ENCODE results near the gene SMIM35. TPM values are rescaled to one million over a fixed set of nuclear protein-coding genes. Genes with fewer than 3 reads are reported as not detected.

Gene SMIM35
- total RNA-seq: 1 to 10 TPM; 2.2 to 2.4 TPM

DNA sequence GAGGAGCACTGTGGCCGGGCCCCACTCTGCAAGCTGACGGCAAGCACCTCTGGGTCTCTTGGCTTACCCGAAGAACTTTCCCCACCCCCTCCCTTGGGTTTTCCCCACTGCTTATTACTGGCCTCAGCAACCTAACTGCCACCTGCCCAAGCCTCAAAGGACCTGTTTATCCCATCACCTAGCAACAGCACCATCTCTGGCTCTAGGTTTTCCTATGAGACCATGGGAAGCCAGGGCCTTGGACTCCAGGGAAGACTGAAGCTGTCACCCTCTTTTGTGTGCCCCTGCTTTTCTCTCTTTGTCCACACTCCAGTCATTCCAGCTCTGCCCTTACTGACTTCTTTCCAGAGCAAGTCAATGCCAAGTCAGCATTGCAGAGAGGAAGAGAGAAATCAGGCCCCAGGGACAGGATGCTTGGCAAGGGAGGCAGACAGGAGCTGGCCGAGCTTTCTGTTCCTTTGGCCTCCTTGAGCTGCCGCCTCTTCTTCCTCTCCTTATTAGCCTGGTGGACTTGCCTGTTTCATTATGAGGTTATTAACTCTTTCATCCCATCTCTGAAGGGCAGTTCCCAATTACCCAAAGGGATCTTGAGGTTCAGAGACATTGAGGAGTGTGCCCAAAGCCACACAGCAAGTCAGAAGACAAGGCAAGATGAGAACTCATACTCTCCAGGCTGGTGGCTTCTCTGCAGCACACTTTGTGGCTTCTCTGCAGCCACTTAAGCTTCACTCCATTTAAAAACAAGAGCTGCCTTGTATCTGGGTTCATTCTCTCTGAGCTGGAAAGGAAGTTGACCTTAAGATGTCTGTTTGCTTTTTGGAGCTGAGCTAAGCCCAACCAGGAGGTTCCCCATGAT is at the start of gene SMIM35:
Gene SMIM35, minus strand, starts transcription at position 51 of the 856 bp plus-strand sequence. CDS start 206 bp downstream, outside the sequence.
- H3K4me1 Mint-ChIP-seq (ENCODE audit: low read depth): no peaks in the 10 kb centered on the region
- peaks cover 23% of the 10 kb centered on the region for H3K9me3 Mint-ChIP-seq (ENCODE audit: insufficient read depth)
- peaks cover 7% of the 10 kb centered on the region for H3K36me3 Mint-ChIP-seq (ENCODE audit: low read depth)
- H3K4me3 Mint-ChIP-seq: no peak within 1 kb of the TSS
- no peak for DNase-seq
- peaks cover 5% of the 10 kb centered on the region for H3K27me3 Mint-ChIP-seq (ENCODE audit: low read depth)
- no peak for ATAC-seq
- no peak within 1 kb of the TSS for H3K27ac Mint-ChIP-seq
- ChIA-PET CTCF (interaction anchor here (0.6 to 0.8 kb wide), 2 partner anchors 140 to 731 kb away, joined by 3 read pairs; no protein-coding TSS in a partner anchor), POLR2A (no interaction called here)

DNA sequence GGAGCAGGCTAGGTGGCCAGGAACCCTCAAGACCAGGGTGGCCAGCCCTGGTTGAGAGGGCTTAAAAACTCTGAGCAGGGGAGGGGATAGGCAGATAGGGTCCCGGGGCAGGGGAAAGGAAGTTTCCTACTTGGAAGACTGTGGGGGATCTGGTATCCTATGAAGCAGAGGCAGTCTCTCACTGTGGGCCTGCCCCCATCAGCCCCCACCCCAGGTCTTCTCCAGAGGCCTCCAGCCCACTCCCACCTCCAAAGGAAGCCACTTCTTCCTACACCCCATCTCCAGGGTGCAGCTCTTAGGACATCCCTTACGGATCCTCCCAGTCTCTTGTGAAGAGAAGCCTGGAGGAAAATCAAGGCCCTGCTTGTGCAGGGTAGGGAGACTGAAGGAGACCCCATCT is 49.6 kb upstream of the SMIM35 start:
- H3K27ac Mint-ChIP-seq: no peak overlapping the region
- H3K4me1 Mint-ChIP-seq (ENCODE audit: low read depth): no peaks in the 10 kb centered on the region
- H3K9me3 Mint-ChIP-seq (ENCODE audit: insufficient read depth): no peaks in the 10 kb centered on the region
- POLR2A ChIA-PET: no interaction called here
- no peak for ATAC-seq
- no peak for DNase-seq
- no peak overlapping the region for H3K4me3 Mint-ChIP-seq
- CTCF ChIA-PET: no interaction called here
- no peaks in the 10 kb centered on the region for H3K36me3 Mint-ChIP-seq (ENCODE audit: low read depth)
- peaks cover 34% of the 10 kb centered on the region for H3K27me3 Mint-ChIP-seq (ENCODE audit: low read depth)

DNA sequence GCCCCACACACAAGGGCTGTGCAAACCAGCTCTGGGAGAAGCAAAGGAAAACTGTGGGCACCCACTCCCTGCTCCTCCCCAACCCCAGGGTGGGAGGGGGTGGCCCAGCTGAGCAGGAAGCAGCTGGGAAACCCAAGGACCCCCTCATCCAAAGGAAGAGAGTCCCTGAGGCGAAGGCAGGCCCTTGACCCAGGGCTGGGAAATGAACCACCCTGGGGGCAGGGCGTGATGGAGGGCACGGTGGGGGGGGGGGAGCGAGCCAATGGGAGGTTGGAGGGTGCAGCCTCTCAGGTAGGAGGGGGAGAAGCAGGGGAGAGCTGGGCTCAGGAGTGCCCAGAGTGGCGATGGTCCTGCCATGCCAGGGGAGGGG is 49.0 kb upstream of the SMIM35 start:
- H3K27me3 Mint-ChIP-seq (ENCODE audit: low read depth): peaks cover 33% of the 10 kb centered on the region
- no peak for DNase-seq
- CTCF ChIA-PET: no interaction called here
- no peak for ATAC-seq
- H3K9me3 Mint-ChIP-seq (ENCODE audit: insufficient read depth): no peaks in the 10 kb centered on the region
- POLR2A ChIA-PET: no interaction called here
- no peak overlapping the region for H3K4me3 Mint-ChIP-seq
- no peaks in the 10 kb centered on the region for H3K36me3 Mint-ChIP-seq (ENCODE audit: low read depth)
- no peaks in the 10 kb centered on the region for H3K4me1 Mint-ChIP-seq (ENCODE audit: low read depth)
- H3K27ac Mint-ChIP-seq: no peak overlapping the region

DNA sequence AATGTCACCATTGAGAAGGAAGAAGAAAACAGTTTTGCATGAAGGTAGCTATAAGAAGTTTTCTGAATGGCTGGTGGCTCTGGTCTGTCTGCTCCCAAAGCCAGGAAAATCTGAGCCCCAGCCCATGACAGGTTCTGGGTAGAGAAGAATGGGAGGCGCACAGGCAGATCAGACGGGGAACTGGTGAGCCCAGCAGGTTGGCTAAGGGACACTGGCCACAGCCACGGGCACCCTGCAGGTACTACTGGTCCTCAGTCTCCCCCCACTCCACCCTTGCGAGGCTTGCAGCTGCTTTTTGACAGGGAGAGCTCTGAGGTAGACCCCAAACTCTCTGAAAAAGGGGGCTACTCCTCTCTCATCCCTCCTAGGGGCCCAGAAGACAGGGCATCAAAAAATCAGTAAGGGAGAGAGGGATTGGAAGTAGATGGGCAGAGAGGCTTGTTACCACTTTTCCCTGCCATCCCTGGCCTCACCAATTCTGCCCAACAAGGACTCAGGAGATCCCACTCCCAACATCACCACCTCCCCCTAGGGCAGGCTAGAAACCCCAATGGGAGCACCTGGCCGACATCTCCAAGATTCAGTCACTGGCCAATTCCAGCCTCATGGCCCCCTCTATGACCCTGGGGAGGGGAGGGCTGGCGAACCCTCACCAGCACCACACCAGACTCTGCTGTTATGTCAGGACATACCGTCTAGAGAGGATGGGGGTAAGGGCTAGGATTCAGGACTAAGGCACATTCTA is 48.5 kb upstream of the SMIM35 start:
- Mint-ChIP-seq H3K36me3 (ENCODE audit: low read depth) (no peaks in the 10 kb centered on the region), H3K27me3 (ENCODE audit: low read depth) (peaks cover 32% of the 10 kb centered on the region)
- CTCF ChIA-PET: interaction anchor here (0.9 to 1.8 kb wide), 3 partner anchors 10 to 160 kb away, joined by 3 to 4 read pairs (median 4); no protein-coding TSS in a partner anchor

DNA sequence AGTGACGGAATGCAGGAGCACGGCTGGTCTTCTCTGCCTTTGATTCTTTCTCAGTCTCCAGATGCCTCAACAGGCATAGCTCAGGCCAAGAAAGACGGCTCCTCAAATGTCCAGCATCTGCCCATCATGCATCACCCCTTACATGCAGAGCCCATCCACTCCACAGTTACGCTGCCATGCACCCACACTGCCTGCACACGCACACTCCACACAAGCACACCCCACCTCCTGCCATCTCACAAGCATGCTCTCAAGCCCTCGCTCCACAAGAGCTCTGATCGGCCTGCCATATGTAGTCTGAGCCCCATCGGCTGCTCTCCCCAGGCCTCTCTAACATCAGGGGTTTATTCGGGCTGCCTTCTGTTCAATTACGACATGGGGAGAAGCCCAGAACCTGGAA is 47.1 kb upstream of the SMIM35 start:
- ATAC-seq: no peak
- ChIA-PET CTCF (interaction anchor here (1.4 to 1.8 kb wide), 3 partner anchors 11 to 37 kb away, joined by 4 read pairs; no protein-coding TSS in a partner anchor), POLR2A (no interaction called here)
- no peak overlapping the region for H3K27ac Mint-ChIP-seq
- H3K4me1 Mint-ChIP-seq (ENCODE audit: low read depth): peaks cover 4% of the 10 kb centered on the region
- H3K36me3 Mint-ChIP-seq (ENCODE audit: low read depth): no peaks in the 10 kb centered on the region
- H3K27me3 Mint-ChIP-seq (ENCODE audit: low read depth): peaks cover 30% of the 10 kb centered on the region
- DNase-seq: no peak
- H3K4me3 Mint-ChIP-seq: no peak overlapping the region
- no peaks in the 10 kb centered on the region for H3K9me3 Mint-ChIP-seq (ENCODE audit: insufficient read depth)

More for the DNA sequence above, 48.5 kb upstream of the SMIM35 start:
- ATAC-seq (no peak), DNase-seq (no peak)
- no peak overlapping the region for H3K4me3 Mint-ChIP-seq
- no peaks in the 10 kb centered on the region for H3K4me1 Mint-ChIP-seq (ENCODE audit: low read depth)
- no peak overlapping the region for H3K27ac Mint-ChIP-seq
- POLR2A ChIA-PET: no interaction called here
- no peaks in the 10 kb centered on the region for H3K9me3 Mint-ChIP-seq (ENCODE audit: insufficient read depth)

DNA sequence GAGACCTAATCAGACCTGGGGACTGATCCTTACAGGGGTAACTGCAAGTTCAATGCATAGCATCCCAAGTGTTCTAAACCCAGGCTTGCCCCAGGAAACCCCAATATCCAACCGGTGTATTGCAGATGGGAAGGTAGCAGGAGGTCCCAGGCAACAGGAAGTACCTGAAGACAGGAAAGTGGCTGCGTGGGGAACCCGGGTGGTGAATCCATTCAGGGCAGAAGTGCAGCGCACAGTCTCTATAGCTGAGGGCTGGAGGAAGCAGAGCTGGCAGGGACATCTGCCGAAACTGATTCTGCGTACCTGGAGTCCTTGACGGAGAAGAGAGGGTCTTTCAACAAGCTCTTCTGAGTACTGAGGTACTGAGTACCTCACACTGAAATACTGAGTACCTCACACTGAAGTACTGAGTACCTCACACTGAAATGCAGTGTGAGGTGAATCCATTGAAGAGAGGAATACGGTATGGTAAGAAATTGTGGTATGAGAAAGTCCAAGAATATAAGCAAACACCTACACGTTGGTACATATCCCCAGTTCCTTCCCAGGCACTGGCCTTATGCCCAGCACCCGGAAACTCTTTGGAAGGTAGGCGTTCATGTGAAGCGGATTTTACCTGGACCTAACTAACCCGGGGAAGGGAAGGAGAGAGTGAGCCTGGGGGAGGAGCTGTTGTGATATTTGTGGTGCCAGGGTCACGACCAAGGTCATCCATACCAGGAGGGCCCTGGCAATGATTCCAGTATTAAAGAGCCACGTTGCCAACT is 45.8 kb upstream of the SMIM35 start:
- Mint-ChIP-seq H3K9me3 (ENCODE audit: insufficient read depth) (no peaks in the 10 kb centered on the region), H3K27me3 (ENCODE audit: low read depth) (peaks cover 27% of the 10 kb centered on the region), H3K4me3 (no peak overlapping the region), H3K4me1 (ENCODE audit: low read depth) (peaks cover 4% of the 10 kb centered on the region), H3K27ac (no peak overlapping the region), H3K36me3 (ENCODE audit: low read depth) (no peaks in the 10 kb centered on the region)
- DNase-seq (no peak), ATAC-seq (no peak)
- ChIA-PET POLR2A (no interaction called here), CTCF (interaction anchor here (2.3 kb wide), 1 partner anchor 39 kb away, joined by 6 read pairs; no protein-coding TSS in a partner anchor)

DNA sequence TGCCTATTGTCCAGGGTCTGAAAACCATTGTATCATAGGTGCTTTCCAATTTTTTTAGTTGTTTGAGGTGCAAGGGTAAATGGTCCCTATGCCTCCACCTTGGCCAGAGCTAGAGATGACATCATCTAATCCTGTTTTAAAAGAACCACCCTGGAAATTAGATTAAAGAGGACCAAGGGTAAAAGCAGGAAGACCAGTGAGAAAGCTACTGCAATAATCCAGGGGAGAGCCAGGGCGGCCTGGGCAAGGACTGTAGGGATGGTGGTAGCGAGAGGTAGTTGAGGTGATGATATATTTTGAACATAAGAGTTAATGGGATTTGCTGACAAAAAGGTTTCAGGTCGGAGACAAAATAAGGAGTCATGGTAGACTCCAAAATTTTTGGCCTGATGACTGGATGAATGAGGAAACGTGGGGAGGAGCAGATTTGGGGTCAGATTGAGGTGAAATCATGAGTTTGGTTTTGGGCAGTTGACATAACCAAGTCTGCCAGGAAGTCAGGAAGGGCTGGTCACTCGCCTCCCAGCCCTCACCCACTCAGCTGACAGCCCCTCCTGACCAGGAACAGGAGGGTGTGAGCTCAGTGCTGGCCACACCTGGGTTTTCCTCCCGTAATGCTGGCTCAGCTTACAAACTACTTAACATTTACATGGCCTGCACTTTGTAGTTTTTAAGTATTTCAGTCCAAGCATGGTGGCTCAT is 42.9 kb upstream of the SMIM35 start:
- ATAC-seq (no peak), DNase-seq (no peak)
- POLR2A ChIA-PET: interaction anchor here (1.2 kb wide), 1 partner anchor 10 kb away, joined by 4 read pairs; no protein-coding TSS in a partner anchor
- no peaks in the 10 kb centered on the region for H3K9me3 Mint-ChIP-seq (ENCODE audit: insufficient read depth)
- peaks cover 7% of the 10 kb centered on the region for H3K4me1 Mint-ChIP-seq (ENCODE audit: low read depth)
- no peaks in the 10 kb centered on the region for H3K36me3 Mint-ChIP-seq (ENCODE audit: low read depth)
- H3K27ac Mint-ChIP-seq: no peak overlapping the region
- CTCF ChIA-PET: interaction anchor here (2.3 kb wide), 1 partner anchor 42 kb away, joined by 6 read pairs; no protein-coding TSS in a partner anchor
- no peak overlapping the region for H3K4me3 Mint-ChIP-seq
- peaks cover 21% of the 10 kb centered on the region for H3K27me3 Mint-ChIP-seq (ENCODE audit: low read depth)

DNA sequence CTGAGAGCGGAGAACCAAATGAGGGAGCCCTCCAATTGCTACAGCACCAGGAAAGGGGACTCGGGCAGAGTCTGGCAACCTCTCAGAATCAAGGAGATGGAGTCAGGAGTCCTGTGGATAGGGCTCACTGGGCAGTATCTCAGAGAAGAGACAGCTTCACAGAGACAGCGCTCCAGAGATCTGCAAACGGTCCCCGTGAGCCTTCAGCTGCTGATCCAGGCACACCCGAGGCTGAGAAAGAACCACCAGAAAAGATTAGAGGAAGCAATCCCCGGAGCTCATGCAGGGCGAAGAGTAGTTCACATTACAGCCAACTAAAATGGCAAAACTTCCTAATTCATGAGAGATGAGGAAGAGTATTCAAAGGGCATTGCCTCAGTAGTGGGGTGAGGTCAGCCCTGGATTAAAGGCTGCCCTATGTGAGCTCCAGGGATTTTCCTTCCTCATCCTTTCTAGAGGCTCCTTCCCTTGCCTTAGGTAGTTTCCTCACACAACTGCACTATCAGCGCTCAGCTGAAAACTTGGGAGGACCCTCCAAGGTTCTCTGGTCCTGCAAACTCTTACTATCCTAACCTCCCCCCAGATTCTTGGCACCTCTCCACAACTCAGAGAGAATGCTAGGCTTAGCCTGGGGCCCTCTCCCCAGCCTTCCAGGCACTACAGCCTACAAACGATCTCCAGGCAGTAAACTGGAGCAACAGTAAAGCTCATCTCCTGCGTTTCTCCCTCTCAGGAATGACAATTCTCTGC is 42.1 kb upstream of the SMIM35 start:
- Mint-ChIP-seq H3K4me3 (no peak overlapping the region), H3K4me1 (ENCODE audit: low read depth) (peaks cover 7% of the 10 kb centered on the region), H3K9me3 (ENCODE audit: insufficient read depth) (no peaks in the 10 kb centered on the region), H3K27me3 (ENCODE audit: low read depth) (peaks cover 16% of the 10 kb centered on the region), H3K36me3 (ENCODE audit: low read depth) (no peaks in the 10 kb centered on the region), H3K27ac (no peak overlapping the region)
- no peak for ATAC-seq
- DNase-seq: no peak
- ChIA-PET POLR2A (interaction anchor here (1.2 kb wide), 1 partner anchor 11 kb away, joined by 4 read pairs; no protein-coding TSS in a partner anchor), CTCF (no interaction called here)

DNA sequence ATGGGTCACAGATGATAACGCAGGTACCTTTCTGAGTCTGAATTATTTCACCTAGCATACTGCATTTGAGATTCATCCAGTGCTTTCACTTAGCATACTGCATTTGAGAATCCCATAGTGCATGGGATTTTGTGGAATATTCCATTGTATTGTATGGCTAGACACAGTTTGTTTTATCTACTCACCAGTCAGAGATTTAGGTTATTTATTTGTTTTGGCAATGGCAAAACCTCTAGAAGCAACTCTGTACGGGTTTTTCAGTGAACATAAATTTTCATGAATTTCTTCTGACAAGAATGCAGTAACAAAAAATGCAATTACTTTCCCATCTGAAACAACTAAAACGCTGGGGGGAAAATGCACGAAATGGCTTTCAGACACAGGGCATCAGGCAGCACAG is 41.5 kb upstream of the SMIM35 start:
- H3K36me3 Mint-ChIP-seq (ENCODE audit: low read depth): no peaks in the 10 kb centered on the region
- no peaks in the 10 kb centered on the region for H3K9me3 Mint-ChIP-seq (ENCODE audit: insufficient read depth)
- ChIA-PET CTCF (no interaction called here), POLR2A (no interaction called here)
- peaks cover 14% of the 10 kb centered on the region for H3K27me3 Mint-ChIP-seq (ENCODE audit: low read depth)
- H3K27ac Mint-ChIP-seq: no peak overlapping the region
- no peak for DNase-seq
- H3K4me1 Mint-ChIP-seq (ENCODE audit: low read depth): peaks cover 7% of the 10 kb centered on the region
- no peak for ATAC-seq
- H3K4me3 Mint-ChIP-seq: no peak overlapping the region

DNA sequence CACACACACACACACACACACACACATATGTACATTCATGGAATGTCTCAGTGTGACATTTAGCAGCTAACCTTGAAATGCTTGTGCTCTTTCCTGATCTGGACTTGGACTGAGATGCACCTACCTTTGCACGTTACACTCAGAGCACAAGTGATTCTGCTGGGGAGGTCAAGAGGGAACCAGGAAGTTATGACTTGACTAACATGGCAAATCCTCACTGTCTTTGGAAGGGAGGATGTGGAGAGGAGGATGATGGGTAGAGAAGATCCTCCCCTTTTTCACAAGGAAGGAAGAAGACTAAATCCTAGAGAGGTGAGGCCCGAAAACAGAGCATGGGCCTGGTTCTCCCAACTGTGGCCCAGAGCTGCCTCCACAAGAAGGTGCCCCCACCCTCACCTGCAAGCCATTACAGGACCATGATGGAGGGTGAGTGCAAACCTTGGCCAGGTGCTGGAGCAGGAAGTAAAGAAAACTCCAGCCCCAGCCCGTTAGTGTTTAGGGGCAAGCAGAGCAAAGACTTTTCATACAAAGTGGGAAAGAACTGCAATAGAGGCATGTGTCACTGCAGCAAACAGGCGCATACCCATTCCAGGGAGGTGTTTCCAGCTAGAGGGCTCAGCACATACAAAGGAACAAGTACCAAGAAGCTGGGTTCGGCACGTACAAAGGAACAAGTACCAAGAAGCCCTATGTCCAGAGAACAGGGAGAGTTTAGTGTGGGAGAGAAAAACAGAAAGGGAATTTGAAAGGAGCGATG is 39.5 kb upstream of the SMIM35 start:
- peaks cover 7% of the 10 kb centered on the region for H3K4me1 Mint-ChIP-seq (ENCODE audit: low read depth)
- ChIA-PET POLR2A (interaction anchor here (0.5 kb wide), 1 partner anchor 186 kb away, joined by 4 read pairs; no protein-coding TSS in a partner anchor), CTCF (no interaction called here)
- no peak overlapping the region for H3K27ac Mint-ChIP-seq
- DNase-seq: no peak
- ATAC-seq: no peak
- no peaks in the 10 kb centered on the region for H3K9me3 Mint-ChIP-seq (ENCODE audit: insufficient read depth)
- no peaks in the 10 kb centered on the region for H3K36me3 Mint-ChIP-seq (ENCODE audit: low read depth)
- no peak overlapping the region for H3K4me3 Mint-ChIP-seq
- H3K27me3 Mint-ChIP-seq (ENCODE audit: low read depth): peaks cover 18% of the 10 kb centered on the region

Data from activated CD8-positive, alpha-beta T cell treated with anti-CD3 and anti-CD28 coated beads, Interleukin-2, amount 10 ng/mL, durations not matched to agents 7 days and 5 days (primary cell).